Activated CD4-positive, alpha-beta memory T cell treated with anti-CD3 and anti-CD28 coated beads, Interleukin-2, amount 10 ng/mL, durations not matched to agents 7 days and 5 days (primary cell): ENCODE data around the gene ZBED4. TPM values are rescaled to one million over a fixed set of nuclear protein-coding genes. Genes with fewer than 3 reads are reported as not detected.

ENCODE experiments used
- CTCF ChIA-PET: fragments of 350-600 bp; sonication (Branson Sonifier 250); formaldehyde crosslinking; loops from one replicate; lab custom pipeline; 2021; ENCODE audit warnings: antibody characterized with exemption, inconsistent platforms; lab: Charles Lee
- POLR2A ChIA-PET: fragments of 350-600 bp; sonication (Branson Sonifier 250); formaldehyde crosslinking; loops from one replicate; lab custom pipeline; 2021; ENCODE audit warnings: antibody characterized with exemption; lab: Charles Lee
- DNase-seq: peaks from one replicate; pipeline ENCODE4 v3.0.0-alpha.2; 2020
- H3K27ac Mint-ChIP-seq: one replicate; pipeline ENCODE4 v1.8.0; 2021; ENCODE audit warnings: mild to moderate bottlenecking, mixed read lengths
- H3K27me3 Mint-ChIP-seq: one replicate; pipeline ENCODE4 v1.8.0; 2021; ENCODE audit warnings: mixed read lengths
- H3K36me3 Mint-ChIP-seq: one replicate; pipeline ENCODE4 v1.8.0; 2021; ENCODE audit warnings: low read depth, mixed read lengths
- H3K4me1 Mint-ChIP-seq: one replicate; pipeline ENCODE4 v1.8.0; 2021; ENCODE audit warnings: mixed read lengths
- H3K4me3 Mint-ChIP-seq: one replicate; pipeline ENCODE4 v1.8.0; 2021; ENCODE audit warnings: mild to moderate bottlenecking, mixed read lengths
- H3K9me3 Mint-ChIP-seq: one replicate; pipeline ENCODE4 v1.8.0; 2021; ENCODE audit warnings: mixed read lengths
- total RNA-seq, 2 experiments: library from RNA; stranded (reverse); gene quantifications; one replicate each; pipeline ENCODE4 v1.2.3, GENCODE V29; 2021

Gene ZBED4
- total RNA-seq, 2 experiments from 2014 or later, result 20.6 to 21.8 TPM

- peaks cover 49% of the 10 kb centered on the region for H3K4me1 Mint-ChIP-seq
- DNase-seq, result no peak
- H3K9me3 Mint-ChIP-seq, result peaks cover 15% of the 10 kb centered on the region
- ChIA-PET POLR2A (interaction anchor here (1.0 kb wide), 1 partner anchor 36 kb away, joined by 4 read pairs; no protein-coding TSS in a partner anchor), CTCF (no interaction called here)
- H3K27me3 Mint-ChIP-seq, result no peaks in the 10 kb centered on the region
- H3K27ac Mint-ChIP-seq, result no peak overlapping the region
- H3K4me3 Mint-ChIP-seq, result no peak overlapping the region
- peaks cover 25% of the 10 kb centered on the region for H3K36me3 Mint-ChIP-seq
Observed at GRCh38 chr22:49861642-49862495, 8.2 kb downstream of the ZBED4 start.

GRCh38 chr22:49862496-49862776, 8.8 kb downstream of the ZBED4 start:
- no peak overlapping the region for H3K4me3 Mint-ChIP-seq
- peaks cover 52% of the 10 kb centered on the region for H3K4me1 Mint-ChIP-seq
- H3K36me3 Mint-ChIP-seq, result peaks cover 31% of the 10 kb centered on the region
- no peak for DNase-seq
- H3K27me3 Mint-ChIP-seq, result no peaks in the 10 kb centered on the region
- POLR2A ChIA-PET, result interaction anchor here (1.0 kb wide), 1 partner anchor 36 kb away, joined by 4 read pairs; no protein-coding TSS in a partner anchor
- H3K9me3 Mint-ChIP-seq, result peaks cover 18% of the 10 kb centered on the region
- no peak overlapping the region for H3K27ac Mint-ChIP-seq
- CTCF ChIA-PET, result no interaction called here

- CTCF ChIA-PET, result no interaction called here
Observed at GRCh38 chr22:49863931-49864330, 10.3 kb downstream of the ZBED4 start.

GRCh38 chr22:49865156-49865555, 11.5 kb downstream of the ZBED4 start:
- H3K27me3 Mint-ChIP-seq, result no peaks in the 10 kb centered on the region
- H3K4me1 Mint-ChIP-seq, result peaks cover 72% of the 10 kb centered on the region
- H3K36me3 Mint-ChIP-seq, result peaks cover 54% of the 10 kb centered on the region
- H3K4me3 Mint-ChIP-seq, result no peak overlapping the region
- CTCF ChIA-PET, result no interaction called here
- no peak overlapping the region for H3K27ac Mint-ChIP-seq
- POLR2A ChIA-PET, result no interaction called here
- DNase-seq, result no peak
- H3K9me3 Mint-ChIP-seq, result peaks cover 31% of the 10 kb centered on the region

More at GRCh38 chr22:49863931-49864330, 10.3 kb downstream of the ZBED4 start:
- Mint-ChIP-seq H3K4me3 (no peak overlapping the region), H3K27ac (peak overlapping the region; percentile 21), H3K4me1 (peaks cover 61% of the 10 kb centered on the region), H3K27me3 (no peaks in the 10 kb centered on the region), H3K9me3 (peaks cover 19% of the 10 kb centered on the region), H3K36me3 (peaks cover 42% of the 10 kb centered on the region)
- DNase-seq, result no peak
- POLR2A ChIA-PET, result no interaction called here

- H3K4me3 Mint-ChIP-seq, result no peak overlapping the region
- H3K27ac Mint-ChIP-seq, result no peak overlapping the region
- ChIA-PET CTCF (no interaction called here), POLR2A (interaction anchor here (1.3 to 3.2 kb wide), 2 partner anchors 11 to 40 kb away, joined by 3 to 18 read pairs; no protein-coding TSS in a partner anchor)
- H3K27me3 Mint-ChIP-seq, result no peaks in the 10 kb centered on the region
- H3K36me3 Mint-ChIP-seq, result peaks cover 59% of the 10 kb centered on the region
- no peak for DNase-seq
- H3K4me1 Mint-ChIP-seq, result peaks cover 76% of the 10 kb centered on the region
- H3K9me3 Mint-ChIP-seq, result peaks cover 34% of the 10 kb centered on the region
Observed at GRCh38 chr22:49866134-49866533, 12.5 kb downstream of the ZBED4 start.

GRCh38 chr22:49866646-49867045, 13.0 kb downstream of the ZBED4 start:
- no peaks in the 10 kb centered on the region for H3K27me3 Mint-ChIP-seq
- POLR2A ChIA-PET, result interaction anchor here (1.3 to 3.2 kb wide), 3 partner anchors 11 to 40 kb away, joined by 3 to 18 read pairs (median 3); no protein-coding TSS in a partner anchor
- H3K9me3 Mint-ChIP-seq, result peaks cover 34% of the 10 kb centered on the region
- peaks cover 59% of the 10 kb centered on the region for H3K36me3 Mint-ChIP-seq
- CTCF ChIA-PET, result no interaction called here
- no peak overlapping the region for H3K4me3 Mint-ChIP-seq
- H3K4me1 Mint-ChIP-seq, result peaks cover 74% of the 10 kb centered on the region
- no peak overlapping the region for H3K27ac Mint-ChIP-seq
- DNase-seq, result no peak

- Mint-ChIP-seq H3K27ac (peak overlapping the region; percentile 77), H3K4me1 (peaks cover 70% of the 10 kb centered on the region), H3K27me3 (no peaks in the 10 kb centered on the region), H3K4me3 (no peak overlapping the region), H3K9me3 (peaks cover 34% of the 10 kb centered on the region), H3K36me3 (peaks cover 59% of the 10 kb centered on the region)
- CTCF ChIA-PET, result interaction anchor here (1.9 kb wide), 1 partner anchor 29 kb away, joined by 6 read pairs; no protein-coding TSS in a partner anchor
- DNase-seq, result no peak
- POLR2A ChIA-PET, result interaction anchor here (0.8 to 3.2 kb wide), 11 partner anchors 11 to 100 kb away, joined by 3 to 18 read pairs (median 3); partner anchors contain the start of gene PIM3
Observed at GRCh38 chr22:49867303-49868265, 13.9 kb downstream of the ZBED4 start.

- H3K9me3 Mint-ChIP-seq, result peaks cover 34% of the 10 kb centered on the region
- CTCF ChIA-PET, result interaction anchor here (1.7 to 1.9 kb wide), 2 partner anchors 24 to 31 kb away, joined by 4 to 6 read pairs; no protein-coding TSS in a partner anchor
- no peaks in the 10 kb centered on the region for H3K27me3 Mint-ChIP-seq
- H3K4me3 Mint-ChIP-seq, result no peak overlapping the region
- peak overlapping the region; percentile 55 for H3K27ac Mint-ChIP-seq
- H3K36me3 Mint-ChIP-seq, result peaks cover 65% of the 10 kb centered on the region
- POLR2A ChIA-PET, result interaction anchor here (2.5 to 3.2 kb wide), 2 partner anchors 11 to 14 kb away, joined by 10 to 18 read pairs; no protein-coding TSS in a partner anchor
- DNase-seq, result no peak
- peaks cover 62% of the 10 kb centered on the region for H3K4me1 Mint-ChIP-seq
Observed at GRCh38 chr22:49869086-49869830, 15.6 kb downstream of the ZBED4 start.

- CTCF ChIA-PET, result interaction anchor here (1.7 kb wide), 2 partner anchors 23 to 103 kb away, joined by 4 read pairs; no protein-coding TSS in a partner anchor
- Mint-ChIP-seq H3K27me3 (no peaks in the 10 kb centered on the region), H3K36me3 (peaks cover 67% of the 10 kb centered on the region), H3K27ac (peak overlapping the region; percentile 17), H3K9me3 (peaks cover 34% of the 10 kb centered on the region), H3K4me3 (peak overlapping the region; percentile 9), H3K4me1 (peaks cover 61% of the 10 kb centered on the region)
- POLR2A ChIA-PET, result interaction anchor here (0.8 to 2.5 kb wide), 4 partner anchors 11 to 102 kb away, joined by 3 to 10 read pairs (median 6); no protein-coding TSS in a partner anchor
- peak; percentile 34 for DNase-seq
Observed at GRCh38 chr22:49869845-49870712, 16.4 kb downstream of the ZBED4 start.

GRCh38 chr22:49871482-49871881, 17.8 kb downstream of the ZBED4 start:
- Mint-ChIP-seq H3K9me3 (peaks cover 23% of the 10 kb centered on the region), H3K4me3 (no peak overlapping the region), H3K27me3 (no peaks in the 10 kb centered on the region), H3K4me1 (peaks cover 52% of the 10 kb centered on the region), H3K36me3 (peaks cover 66% of the 10 kb centered on the region), H3K27ac (no peak overlapping the region)
- ChIA-PET CTCF (interaction anchor here (1.7 kb wide), 1 partner anchor 104 kb away, joined by 4 read pairs; no protein-coding TSS in a partner anchor), POLR2A (interaction anchor here (1.3 to 2.5 kb wide), 3 partner anchors 9 to 33 kb away, joined by 5 to 10 read pairs (median 8); no protein-coding TSS in a partner anchor)
- no peak for DNase-seq

GRCh38 chr22:49872347-49872746, 18.7 kb downstream of the ZBED4 start:
- no peaks in the 10 kb centered on the region for H3K27me3 Mint-ChIP-seq
- CTCF ChIA-PET, result no interaction called here

More at GRCh38 chr22:49872347-49872746, 18.7 kb downstream of the ZBED4 start:
- Mint-ChIP-seq H3K4me3 (no peak overlapping the region), H3K27ac (no peak overlapping the region), H3K36me3 (peaks cover 63% of the 10 kb centered on the region), H3K9me3 (peaks cover 16% of the 10 kb centered on the region), H3K4me1 (peaks cover 43% of the 10 kb centered on the region)
- no peak for DNase-seq
- POLR2A ChIA-PET, result no interaction called here
